Right kidney (tissue), 1 donor: Measurements from ENCODE around the gene LINGO1.

Source experiments
- DNase-seq: peaks from one replicate; pipeline ENCODE4 v3.0.0-alpha.2; 2016

LINGO1 gene

GRCh38 chr15:77615472-77615871 is 17.2 kb downstream of the LINGO1 start:
- DNase-seq = no peak

GRCh38 chr15:77614251-77614806 is 18.4 kb downstream of the LINGO1 start:
- DNase-seq = no peak

- no peak for DNase-seq
These were observed 18.9 kb downstream of the LINGO1 start for GRCh38 chr15:77613814-77614213.

- no peak for DNase-seq
These were observed 19.6 kb downstream of the LINGO1 start for GRCh38 chr15:77612958-77613601.

- no peak for DNase-seq
These were observed 20.9 kb downstream of the LINGO1 start for GRCh38 chr15:77611767-77612166.

GRCh38 chr15:77610731-77611130 is 22.0 kb downstream of the LINGO1 start:
- DNase-seq = no peak

GRCh38 chr15:77609558-77609957 is 23.2 kb downstream of the LINGO1 start:
- no peak for DNase-seq

- no peak for DNase-seq
These were observed 23.9 kb downstream of the LINGO1 start for GRCh38 chr15:77608774-77609173.

- DNase-seq = no peak
These were observed 24.8 kb downstream of the LINGO1 start for GRCh38 chr15:77607894-77608261.

- peak; percentile 58 for DNase-seq
These were observed 25.4 kb downstream of the LINGO1 start for GRCh38 chr15:77607111-77607893.

GRCh38 chr15:77606142-77607034 is 26.3 kb downstream of the LINGO1 start:
- peak; percentile 50 for DNase-seq

- DNase-seq = no peak
These were observed 27.2 kb downstream of the LINGO1 start for GRCh38 chr15:77605547-77605946.

GRCh38 chr15:77604973-77605372 is 27.7 kb downstream of the LINGO1 start:
- no peak for DNase-seq

GRCh38 chr15:77603611-77604336 is 28.9 kb downstream of the LINGO1 start:
- DNase-seq = peak; percentile 42

GRCh38 chr15:77602800-77603199 is 29.9 kb downstream of the LINGO1 start:
- DNase-seq = no peak

- DNase-seq = no peak
These were observed 32.8 kb downstream of the LINGO1 start for GRCh38 chr15:77599899-77600298.

GRCh38 chr15:77599357-77599756 is 33.4 kb downstream of the LINGO1 start:
- DNase-seq = no peak

- no peak for DNase-seq
These were observed 34.1 kb downstream of the LINGO1 start for GRCh38 chr15:77598644-77599043.

GRCh38 chr15:77597804-77598453 is 34.8 kb downstream of the LINGO1 start:
- DNase-seq = no peak

GRCh38 chr15:77596821-77597803 is 35.6 kb downstream of the LINGO1 start:
- no peak for DNase-seq
